WTC11 (cell line): ENCODE results near the gene DCBLD2. TPM values are rescaled to one million over a fixed set of nuclear protein-coding genes. Genes with fewer than 3 reads are reported as not detected.

Source experiments
- ATAC-seq: fragments of 200-7000 bp; cut with Tn5 transposase; 2 replicates; pipeline ENCODE4 v1.10.0; 2021; ENCODE audit warnings: mild to moderate bottlenecking, moderate library complexity
- CTCF ChIA-PET: fragments of 300-600 bp; sonication (Branson Sonifier 250); formaldehyde crosslinking; loops from one replicate; lab custom pipeline; 2021; ENCODE audit warnings: antibody characterized with exemption; lab: Charles Lee
- POLR2A ChIA-PET: fragments of 350-600 bp; sonication (Branson Sonifier 250); formaldehyde crosslinking; loops from one replicate; lab custom pipeline; 2021; ENCODE audit warnings: antibody characterized with exemption; lab: Charles Lee
- DNase-seq: peaks from one replicate; pipeline ENCODE4 v3.0.0; 2021; ENCODE audit warnings: low spot score
- H3K27ac Mint-ChIP-seq: 2 replicates; pipeline ENCODE4 v1.8.0; 2021; ENCODE audit warnings: mixed read lengths
- H3K27me3 Mint-ChIP-seq: 2 replicates; pipeline ENCODE4 v1.8.0; 2021; ENCODE audit warnings: low read depth, mild to moderate bottlenecking, moderate library complexity, mixed read lengths
- H3K36me3 Mint-ChIP-seq: 2 replicates; pipeline ENCODE4 v1.8.0; 2021; ENCODE audit warnings: mixed read lengths
- H3K4me1 Mint-ChIP-seq: 2 replicates; pipeline ENCODE4 v1.8.0; 2022; ENCODE audit warnings: mixed read lengths
- H3K4me3 Mint-ChIP-seq: 2 replicates; pipeline ENCODE4 v1.8.0; 2021; ENCODE audit warnings: mild to moderate bottlenecking, moderate library complexity, mixed read lengths
- H3K9me3 Mint-ChIP-seq: 2 replicates; pipeline ENCODE4 v1.8.0; 2021; ENCODE audit warnings: mixed read lengths
- ATF2 ChIP-seq: sonication (generic); formaldehyde crosslinking; IDR thresholded peaks from 2 replicates; pipeline ENCODE4 v1.8.1; 2022; ENCODE audit warnings: low read depth, missing genetic modification reagents, borderline replicate concordance
- CREB1 ChIP-seq: sonication (generic); formaldehyde crosslinking; IDR thresholded peaks from 2 replicates; pipeline ENCODE4 v1.8.0; 2023; ENCODE audit warnings: mild to moderate bottlenecking, missing genetic modification reagents
- E2F4 ChIP-seq: sonication (generic); formaldehyde crosslinking; IDR thresholded peaks from 2 replicates; pipeline ENCODE4 v1.8.1; 2022; ENCODE audit warnings: low read depth, mild to moderate bottlenecking, moderate library complexity, missing genetic modification reagents, borderline replicate concordance
- ESRRA ChIP-seq: sonication (generic); formaldehyde crosslinking; IDR thresholded peaks from 2 replicates; pipeline ENCODE4 v1.8.1; 2022; ENCODE audit warnings: mild to moderate bottlenecking, missing genetic modification reagents, borderline replicate concordance
- GABPB1 ChIP-seq: sonication (generic); formaldehyde crosslinking; IDR thresholded peaks from 2 replicates; pipeline ENCODE4 v1.8.1; 2023; ENCODE audit warnings: mild to moderate bottlenecking, missing genetic modification reagents
- JAZF1 ChIP-seq: fragments of 250-450 bp; sonication (Bioruptor Pico); IDR thresholded peaks from 2 replicates; pipeline ENCODE4 v1.9.0; 2021; ENCODE audit warnings: moderate library complexity, mild to moderate bottlenecking, inconsistent platforms
- KAT7 ChIP-seq: sonication (generic); formaldehyde crosslinking; IDR thresholded peaks from 2 replicates; pipeline ENCODE4 v1.8.1; 2023; ENCODE audit warnings: missing genetic modification reagents, mild to moderate bottlenecking, borderline replicate concordance
- MXD4 ChIP-seq: fragments of 250-450 bp; sonication (Bioruptor Pico); IDR thresholded peaks from 2 replicates; pipeline ENCODE4 v1.8.0; 2021; ENCODE audit warnings: mild to moderate bottlenecking, moderate library complexity, borderline replicate concordance
- NR3C1 ChIP-seq: sonication (generic); formaldehyde crosslinking; conservative IDR thresholded peaks from 2 replicates; pipeline ENCODE4 v1.8.1; 2023; ENCODE audit warnings: low read depth, mild to moderate bottlenecking, missing genetic modification reagents
- RORB ChIP-seq: fragments of 250-450 bp; sonication (Bioruptor Pico); IDR thresholded peaks from 2 replicates; pipeline ENCODE4 v1.9.0; 2021; ENCODE audit warnings: mild to moderate bottlenecking
- SP1 ChIP-seq: sonication (generic); formaldehyde crosslinking; conservative IDR thresholded peaks from 2 replicates; pipeline ENCODE4 v1.8.1; 2022; ENCODE audit warnings: missing genetic modification reagents
- ZNF232 ChIP-seq: sonication (generic); formaldehyde crosslinking; IDR thresholded peaks from 2 replicates; pipeline ENCODE4 v1.8.0; 2022; ENCODE audit warnings: mild to moderate bottlenecking, missing genetic modification reagents
- ZNF263 ChIP-seq: sonication (generic); formaldehyde crosslinking; IDR thresholded peaks from 2 replicates; pipeline ENCODE4 v1.8.1; 2022; ENCODE audit warnings: low read depth, mild to moderate bottlenecking, moderate library complexity, missing genetic modification reagents
- ZNF671 ChIP-seq: fragments of 250-450 bp; sonication (Bioruptor Pico); IDR thresholded peaks from 2 replicates; pipeline ENCODE4 v1.8.0; 2021; ENCODE audit warnings: mild to moderate bottlenecking
- total RNA-seq: library from RNA; stranded (reverse); gene quantifications from 3 replicates; pipeline ENCODE4 v1.2.3, GENCODE V29; 2021
- TF ChIP-seq, protein P1 (sequence below): sonication (generic); formaldehyde crosslinking; IDR thresholded peaks from 2 replicates; pipeline ENCODE4 v1.8.1; 2023; ENCODE audit warnings: mild to moderate bottlenecking, missing genetic modification reagents
- TF ChIP-seq, protein P2 (sequence below): fragments of 250-450 bp; sonication (Bioruptor Pico); IDR thresholded peaks from 2 replicates; pipeline ENCODE4 v1.9.0; 2021; ENCODE audit warnings: mild to moderate bottlenecking
- TF ChIP-seq, protein P3 (sequence below): sonication (generic); formaldehyde crosslinking; IDR thresholded peaks from 2 replicates; pipeline ENCODE4 v1.8.1; 2023; ENCODE audit warnings: mild to moderate bottlenecking, missing genetic modification reagents, moderate library complexity
- TF ChIP-seq, protein P4 (sequence below): sonication (generic); formaldehyde crosslinking; IDR thresholded peaks from 2 replicates; pipeline ENCODE4 v1.8.1; 2023; ENCODE audit warnings: mild to moderate bottlenecking, missing genetic modification reagents, borderline replicate concordance
- TF ChIP-seq, protein P5 (sequence below): sonication (generic); formaldehyde crosslinking; IDR thresholded peaks from 2 replicates; pipeline ENCODE4 v1.8.1; 2022; ENCODE audit warnings: missing genetic modification reagents, borderline replicate concordance

The DCBLD2 gene
- total RNA-seq, 1 experiment from 2014 or later: 47.9 TPM

DNA sequence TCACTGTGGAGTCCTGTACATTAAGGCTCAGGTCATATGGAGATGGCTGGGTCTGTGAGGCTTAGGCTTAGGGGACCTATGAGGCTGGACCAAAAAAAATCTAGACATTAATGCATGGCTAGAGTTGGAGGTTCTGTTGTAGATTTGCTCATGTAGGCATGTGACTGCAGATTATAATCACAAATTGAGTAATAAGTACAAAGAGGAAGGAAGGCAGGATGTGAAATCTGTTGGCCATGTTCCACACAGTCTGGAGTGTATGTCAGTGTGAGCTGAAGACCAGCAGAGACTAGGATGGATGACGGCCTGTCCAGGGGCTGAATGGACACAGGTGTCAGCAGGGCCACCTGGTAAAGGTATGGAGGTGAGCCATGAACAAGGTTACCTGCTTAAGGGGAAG is 138.4 kb downstream of the DCBLD2 start, which contains the start of gene ST3GAL6:
Gene ST3GAL6 (plus strand): TSS at position 265 of the 400 bp plus-strand sequence. CDS start 5,101 bp downstream, outside the sequence.
- no peaks in the 10 kb centered on the region for H3K27me3 Mint-ChIP-seq
- H3K27ac Mint-ChIP-seq: no peak within 1 kb of the TSS
- no peaks in the 10 kb centered on the region for H3K36me3 Mint-ChIP-seq
- no peaks in the 10 kb centered on the region for H3K9me3 Mint-ChIP-seq
- H3K4me1 Mint-ChIP-seq: peaks cover 38% of the 10 kb centered on the region
- H3K4me3 Mint-ChIP-seq: no peak within 1 kb of the TSS
- DNase-seq (no peak), ATAC-seq (no peak)
- ChIA-PET CTCF (interaction anchor here (0.9 to 2.2 kb wide), 2 partner anchors 106 to 161 kb away, joined by 5 to 6 read pairs; no protein-coding TSS in a partner anchor), POLR2A (no interaction called here)
- TF ChIP-seq, protein P1, sequence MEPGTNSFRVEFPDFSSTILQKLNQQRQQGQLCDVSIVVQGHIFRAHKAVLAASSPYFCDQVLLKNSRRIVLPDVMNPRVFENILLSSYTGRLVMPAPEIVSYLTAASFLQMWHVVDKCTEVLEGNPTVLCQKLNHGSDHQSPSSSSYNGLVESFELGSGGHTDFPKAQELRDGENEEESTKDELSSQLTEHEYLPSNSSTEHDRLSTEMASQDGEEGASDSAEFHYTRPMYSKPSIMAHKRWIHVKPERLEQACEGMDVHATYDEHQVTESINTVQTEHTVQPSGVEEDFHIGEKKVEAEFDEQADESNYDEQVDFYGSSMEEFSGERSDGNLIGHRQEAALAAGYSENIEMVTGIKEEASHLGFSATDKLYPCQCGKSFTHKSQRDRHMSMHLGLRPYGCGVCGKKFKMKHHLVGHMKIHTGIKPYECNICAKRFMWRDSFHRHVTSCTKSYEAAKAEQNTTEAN (CRISPR knock-in tag): no peak
- TF ChIP-seq GABPB1 (CRISPR knock-in tag) (no peak), ZNF671 (no peak), JAZF1 (CRISPR knock-in tag) (no peak), ESRRA (CRISPR knock-in tag) (no peak)
- TF ChIP-seq, protein P2, sequence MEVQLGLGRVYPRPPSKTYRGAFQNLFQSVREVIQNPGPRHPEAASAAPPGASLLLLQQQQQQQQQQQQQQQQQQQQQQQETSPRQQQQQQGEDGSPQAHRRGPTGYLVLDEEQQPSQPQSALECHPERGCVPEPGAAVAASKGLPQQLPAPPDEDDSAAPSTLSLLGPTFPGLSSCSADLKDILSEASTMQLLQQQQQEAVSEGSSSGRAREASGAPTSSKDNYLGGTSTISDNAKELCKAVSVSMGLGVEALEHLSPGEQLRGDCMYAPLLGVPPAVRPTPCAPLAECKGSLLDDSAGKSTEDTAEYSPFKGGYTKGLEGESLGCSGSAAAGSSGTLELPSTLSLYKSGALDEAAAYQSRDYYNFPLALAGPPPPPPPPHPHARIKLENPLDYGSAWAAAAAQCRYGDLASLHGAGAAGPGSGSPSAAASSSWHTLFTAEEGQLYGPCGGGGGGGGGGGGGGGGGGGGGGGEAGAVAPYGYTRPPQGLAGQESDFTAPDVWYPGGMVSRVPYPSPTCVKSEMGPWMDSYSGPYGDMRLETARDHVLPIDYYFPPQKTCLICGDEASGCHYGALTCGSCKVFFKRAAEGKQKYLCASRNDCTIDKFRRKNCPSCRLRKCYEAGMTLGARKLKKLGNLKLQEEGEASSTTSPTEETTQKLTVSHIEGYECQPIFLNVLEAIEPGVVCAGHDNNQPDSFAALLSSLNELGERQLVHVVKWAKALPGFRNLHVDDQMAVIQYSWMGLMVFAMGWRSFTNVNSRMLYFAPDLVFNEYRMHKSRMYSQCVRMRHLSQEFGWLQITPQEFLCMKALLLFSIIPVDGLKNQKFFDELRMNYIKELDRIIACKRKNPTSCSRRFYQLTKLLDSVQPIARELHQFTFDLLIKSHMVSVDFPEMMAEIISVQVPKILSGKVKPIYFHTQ (CRISPR knock-in tag): no peak
- TF ChIP-seq, all 79 proteins: peak for 0

GRCh38 chr3:98761643-98762229 is 139.8 kb downstream of the DCBLD2 start:
- CTCF ChIA-PET: interaction anchor here (1.3 kb wide), 1 partner anchor 159 kb away, joined by 3 read pairs; no protein-coding TSS in a partner anchor
- no peak overlapping the region for H3K27ac Mint-ChIP-seq
- no peaks in the 10 kb centered on the region for H3K9me3 Mint-ChIP-seq
- POLR2A ChIA-PET: no interaction called here
- no peak for DNase-seq
- H3K4me1 Mint-ChIP-seq: peaks cover 32% of the 10 kb centered on the region
- no peaks in the 10 kb centered on the region for H3K27me3 Mint-ChIP-seq
- ATAC-seq: no peak
- no peak overlapping the region for H3K4me3 Mint-ChIP-seq
- H3K36me3 Mint-ChIP-seq: no peaks in the 10 kb centered on the region
- TF ChIP-seq, protein P1 (CRISPR knock-in tag): no peak
- TF ChIP-seq ZNF232 (no peak), ZNF263 (CRISPR knock-in tag) (no peak), KAT7 (CRISPR knock-in tag) (no peak), ATF2 (CRISPR knock-in tag) (no peak), ZNF671 (no peak), NR3C1 (CRISPR knock-in tag) (no peak), RORB (CRISPR knock-in tag) (no peak), SP1 (CRISPR knock-in tag) (no peak), CREB1 (no peak), MXD4 (CRISPR knock-in tag) (no peak), E2F4 (no peak)
- TF ChIP-seq, protein P3, sequence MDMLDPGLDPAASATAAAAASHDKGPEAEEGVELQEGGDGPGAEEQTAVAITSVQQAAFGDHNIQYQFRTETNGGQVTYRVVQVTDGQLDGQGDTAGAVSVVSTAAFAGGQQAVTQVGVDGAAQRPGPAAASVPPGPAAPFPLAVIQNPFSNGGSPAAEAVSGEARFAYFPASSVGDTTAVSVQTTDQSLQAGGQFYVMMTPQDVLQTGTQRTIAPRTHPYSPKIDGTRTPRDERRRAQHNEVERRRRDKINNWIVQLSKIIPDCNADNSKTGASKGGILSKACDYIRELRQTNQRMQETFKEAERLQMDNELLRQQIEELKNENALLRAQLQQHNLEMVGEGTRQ: no peak
- TF ChIP-seq, protein P4, sequence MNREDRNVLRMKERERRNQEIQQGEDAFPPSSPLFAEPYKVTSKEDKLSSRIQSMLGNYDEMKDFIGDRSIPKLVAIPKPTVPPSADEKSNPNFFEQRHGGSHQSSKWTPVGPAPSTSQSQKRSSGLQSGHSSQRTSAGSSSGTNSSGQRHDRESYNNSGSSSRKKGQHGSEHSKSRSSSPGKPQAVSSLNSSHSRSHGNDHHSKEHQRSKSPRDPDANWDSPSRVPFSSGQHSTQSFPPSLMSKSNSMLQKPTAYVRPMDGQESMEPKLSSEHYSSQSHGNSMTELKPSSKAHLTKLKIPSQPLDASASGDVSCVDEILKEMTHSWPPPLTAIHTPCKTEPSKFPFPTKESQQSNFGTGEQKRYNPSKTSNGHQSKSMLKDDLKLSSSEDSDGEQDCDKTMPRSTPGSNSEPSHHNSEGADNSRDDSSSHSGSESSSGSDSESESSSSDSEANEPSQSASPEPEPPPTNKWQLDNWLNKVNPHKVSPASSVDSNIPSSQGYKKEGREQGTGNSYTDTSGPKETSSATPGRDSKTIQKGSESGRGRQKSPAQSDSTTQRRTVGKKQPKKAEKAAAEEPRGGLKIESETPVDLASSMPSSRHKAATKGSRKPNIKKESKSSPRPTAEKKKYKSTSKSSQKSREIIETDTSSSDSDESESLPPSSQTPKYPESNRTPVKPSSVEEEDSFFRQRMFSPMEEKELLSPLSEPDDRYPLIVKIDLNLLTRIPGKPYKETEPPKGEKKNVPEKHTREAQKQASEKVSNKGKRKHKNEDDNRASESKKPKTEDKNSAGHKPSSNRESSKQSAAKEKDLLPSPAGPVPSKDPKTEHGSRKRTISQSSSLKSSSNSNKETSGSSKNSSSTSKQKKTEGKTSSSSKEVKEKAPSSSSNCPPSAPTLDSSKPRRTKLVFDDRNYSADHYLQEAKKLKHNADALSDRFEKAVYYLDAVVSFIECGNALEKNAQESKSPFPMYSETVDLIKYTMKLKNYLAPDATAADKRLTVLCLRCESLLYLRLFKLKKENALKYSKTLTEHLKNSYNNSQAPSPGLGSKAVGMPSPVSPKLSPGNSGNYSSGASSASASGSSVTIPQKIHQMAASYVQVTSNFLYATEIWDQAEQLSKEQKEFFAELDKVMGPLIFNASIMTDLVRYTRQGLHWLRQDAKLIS (CRISPR knock-in tag): no peak
- TF ChIP-seq, protein P5, sequence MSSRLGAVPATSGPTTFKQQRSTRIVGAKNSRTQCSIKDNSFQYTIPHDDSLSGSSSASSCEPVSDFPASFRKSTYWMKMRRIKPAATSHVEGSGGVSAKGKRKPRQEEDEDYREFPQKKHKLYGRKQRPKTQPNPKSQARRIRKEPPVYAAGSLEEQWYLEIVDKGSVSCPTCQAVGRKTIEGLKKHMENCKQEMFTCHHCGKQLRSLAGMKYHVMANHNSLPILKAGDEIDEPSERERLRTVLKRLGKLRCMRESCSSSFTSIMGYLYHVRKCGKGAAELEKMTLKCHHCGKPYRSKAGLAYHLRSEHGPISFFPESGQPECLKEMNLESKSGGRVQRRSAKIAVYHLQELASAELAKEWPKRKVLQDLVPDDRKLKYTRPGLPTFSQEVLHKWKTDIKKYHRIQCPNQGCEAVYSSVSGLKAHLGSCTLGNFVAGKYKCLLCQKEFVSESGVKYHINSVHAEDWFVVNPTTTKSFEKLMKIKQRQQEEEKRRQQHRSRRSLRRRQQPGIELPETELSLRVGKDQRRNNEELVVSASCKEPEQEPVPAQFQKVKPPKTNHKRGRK (CRISPR knock-in tag): no peak
